ENCODE measurements around the gene KRR1.
A peak's percentile ranks its signal among the peaks of the same experiment; 100 is the strongest.

KRR1 gene

GRCh38 chr12:75511116-75512048 lies at the start of gene KRR1 (continued):
- no peak for TF ChIP-seq ZNF280C (tag by site-specific recombination; IDR thresholded peaks at IDR 0.05)
- TF ChIP-seq ZNF157 (tag by site-specific recombination; IDR thresholded peaks at IDR 0.05): no peak
- no peak for TF ChIP-seq ZNF362 (tag by site-specific recombination; IDR thresholded peaks at IDR 0.05)
- TF ChIP-seq ZIC2 (tag by site-specific recombination; IDR thresholded peaks at IDR 0.05): no peak
- peak; percentile 96 for TF ChIP-seq YY1 (tag by site-specific recombination; IDR thresholded peaks at IDR 0.05)
- TF ChIP-seq ZSCAN5A (tag by site-specific recombination; IDR thresholded peaks at IDR 0.05): no peak
- peak; percentile 25; the same call in 1 of the 2 replicates for TF ChIP-seq KLF9 (tag by site-specific recombination; IDR thresholded peaks at IDR 0.05; ENCODE audit: low read depth)
- TF ChIP-seq GLIS2 (tag by site-specific recombination; IDR thresholded peaks at IDR 0.05): no peak
- TF ChIP-seq FEZF1 (tag by site-specific recombination; IDR thresholded peaks at IDR 0.05): no peak
- TF ChIP-seq ZNF423 (tag by site-specific recombination; IDR thresholded peaks at IDR 0.05): no peak
- no peak for TF ChIP-seq ZNF548 (tag by site-specific recombination; IDR thresholded peaks at IDR 0.05)
- no peak for TF ChIP-seq ZNF350 (tag by site-specific recombination; IDR thresholded peaks at IDR 0.05)
- TF ChIP-seq ZNF48 (tag by site-specific recombination; IDR thresholded peaks at IDR 0.05): no peak
- TF ChIP-seq ZNF248 (tag by site-specific recombination; IDR thresholded peaks at IDR 0.05): no peak
- TF ChIP-seq IKZF3 (tag by site-specific recombination; IDR thresholded peaks at IDR 0.05): 0 out of 2 replicates have a peak, but pooled peaks have one; percentile 18
- TF ChIP-seq ZBTB49 (tag by site-specific recombination; IDR thresholded peaks at IDR 0.05; ENCODE audit: low read depth): no peak
- peak; percentile 77 for TF ChIP-seq ZNF2 (tag by site-specific recombination; IDR thresholded peaks at IDR 0.05)
- no peak for TF ChIP-seq ZFP3 (tag by site-specific recombination; IDR thresholded peaks at IDR 0.05; ENCODE audit: low read depth)
- no peak for TF ChIP-seq GLI2 (tag by site-specific recombination; IDR thresholded peaks at IDR 0.05; ENCODE audit: borderline replicate concordance, low read depth)
- TF ChIP-seq TCF7L2 (IDR thresholded peaks at IDR 0.05; ENCODE audit: borderline replicate concordance, low read depth, low read length): no peak
- TF ChIP-seq ZNF354C (tag by site-specific recombination; IDR thresholded peaks at IDR 0.05; ENCODE audit: borderline replicate concordance, low read depth): no peak
- TF ChIP-seq MEIS1 (CRISPR knock-in tag; IDR thresholded peaks at IDR 0.05; ENCODE audit: borderline replicate concordance): no peak
- no peak for TF ChIP-seq ZNF571 (tag by site-specific recombination; IDR thresholded peaks at IDR 0.05)
- no peak for TF ChIP-seq ZNF292 (tag by site-specific recombination; IDR thresholded peaks at IDR 0.05; ENCODE audit: borderline replicate concordance, low read depth)
- 0 out of 2 replicates have a peak, but pooled peaks have one; percentile 29 for TF ChIP-seq ZSCAN18 (tag by site-specific recombination; IDR thresholded peaks at IDR 0.05)
- 0 out of 2 replicates have a peak, but pooled peaks have one; percentile 54 for TF ChIP-seq KLF16 (tag by site-specific recombination; IDR thresholded peaks at IDR 0.05)
- no peak for TF ChIP-seq ZNF366 (tag by site-specific recombination; conservative IDR thresholded peaks at IDR 0.05)
- TF ChIP-seq ZBTB1 (tag by site-specific recombination; IDR thresholded peaks at IDR 0.05): no peak; the same call in 1 of the 2 replicates
- TF ChIP-seq ZNF302 (tag by site-specific recombination; IDR thresholded peaks at IDR 0.05; ENCODE audit: low read depth): no peak
- TF ChIP-seq ZNF175 (tag by site-specific recombination; IDR thresholded peaks at IDR 0.05): no peak
